Fibroblast of mammary gland (primary cell): ENCODE data around the gene RFFL.
A peak's percentile ranks its signal among the peaks of the same experiment; 100 is the strongest.
"Not testable (repeated sequence)": the region's sequence is repeated elsewhere in the genome, so short reads cannot be mapped to it uniquely, and the experiment has no call there.

Source experiments
- DNase-seq: peaks from one replicate; pipeline ENCODE4 v3.0.0-alpha.2; 2010; ENCODE audit warnings: low read depth
- H3K4me3 ChIP-seq: 2 replicates; pipeline ENCODE4 v1.5.1; 2011; ENCODE audit warnings: low read depth, mild to moderate bottlenecking, low read length, moderate library complexity; ENCODE audit not compliant: control insufficient read depth
- CTCF ChIP-seq: conservative IDR thresholded peaks from 2 replicates; pipeline ENCODE4 v1.5.1; 2011; ENCODE audit warnings: low read depth, low read length, inconsistent platforms; ENCODE audit not compliant: control insufficient read depth, insufficient read depth

RFFL gene

GRCh38 chr17:35097776-35098175 is 34.3 kb upstream of the RFFL start:
- no peak for TF ChIP-seq CTCF
- no peak overlapping the region for H3K4me3 ChIP-seq
- DNase-seq, result no peak

- no peak for TF ChIP-seq CTCF
- DNase-seq, result no peak
- H3K4me3 ChIP-seq, result no peak overlapping the region
Observed at GRCh38 chr17:35095741-35096140, 32.2 kb upstream of the RFFL start.

- peak; percentile 95 for DNase-seq
- H3K4me3 ChIP-seq, result no peak overlapping the region
- no peak for TF ChIP-seq CTCF
Observed at GRCh38 chr17:35094902-35095301, 31.4 kb upstream of the RFFL start.

- H3K4me3 ChIP-seq, DNase-seq: not testable (repeated sequence)
Observed at GRCh38 chr17:35090707-35091106, 27.2 kb upstream of the RFFL start.

GRCh38 chr17:35089586-35090296 is 26.2 kb upstream of the RFFL start:
- no peak for TF ChIP-seq CTCF
- H3K4me3 ChIP-seq, result peak overlapping the region; percentile 37
- peak; percentile 46 for DNase-seq

- peak overlapping the region; percentile 88 for H3K4me3 ChIP-seq
- peak; percentile 65 for DNase-seq
- TF ChIP-seq CTCF, result peak; percentile 32
Observed at GRCh38 chr17:35088881-35089585, 25.5 kb upstream of the RFFL start.

GRCh38 chr17:35088356-35088880 is 24.9 kb upstream of the RFFL start:
- TF ChIP-seq CTCF, result no peak
- peak; percentile 44 for DNase-seq
- peak overlapping the region; percentile 88 for H3K4me3 ChIP-seq
